Measurements from ENCODE around the gene RFNG. TPM values are rescaled to one million over a fixed set of nuclear protein-coding genes. Genes with fewer than 3 reads are reported as not detected.
A peak's percentile ranks its signal among the peaks of the same experiment; 100 is the strongest.

The RFNG gene
- 45.9 TPM for polyA plus RNA-seq (2013, experiment 1 of 2; ENCODE audit: insufficient read length)
- polyA plus RNA-seq (2013, experiment 2 of 2; ENCODE audit: insufficient read length) = 47.5 TPM

- peak; percentile 51 for DNase-seq
Observed at GRCh38 chr17:82051776-82052637, at the start of gene RFNG, which contains the start of gene GPS1. Gene RFNG (minus strand): TSS chr17:82051811. CDS start chr17:82051766, 45 bp downstream. Gene GPS1 (plus strand): TSS chr17:82051898. CDS start chr17:82051932, 34 bp downstream.

GRCh38 chr17:82101301-82101715 is 49.7 kb upstream of the RFNG start:
- no peak for DNase-seq

- DNase-seq = no peak
Observed at GRCh38 chr17:82100502-82101298, 49.1 kb upstream of the RFNG start.

GRCh38 chr17:82098939-82099763 is 47.5 kb upstream of the RFNG start:
- no peak for DNase-seq

- peak; percentile 97 for DNase-seq
Observed at GRCh38 chr17:82098169-82098938, 46.7 kb upstream of the RFNG start, which contains the start of gene FASN. Gene FASN (minus strand): TSS chr17:82098236. CDS start chr17:82096445, 1,791 bp downstream.

- DNase-seq = no peak
Observed at GRCh38 chr17:82097919-82098168, 46.2 kb upstream of the RFNG start.

GRCh38 chr17:82097184-82097918 is 45.7 kb upstream of the RFNG start:
- no peak for DNase-seq

GRCh38 chr17:82096709-82097183 is 45.1 kb upstream of the RFNG start:
- DNase-seq = no peak

GRCh38 chr17:82095777-82096708 is 44.4 kb upstream of the RFNG start:
- DNase-seq = no peak

GRCh38 chr17:82094931-82095776 is 43.5 kb upstream of the RFNG start:
- no peak for DNase-seq

GRCh38 chr17:82092995-82093751 is 41.6 kb upstream of the RFNG start:
- DNase-seq = no peak

GRCh38 chr17:82092628-82092994 is 41.0 kb upstream of the RFNG start:
- DNase-seq = no peak

- DNase-seq = no peak
Observed at GRCh38 chr17:82092094-82092586, 40.5 kb upstream of the RFNG start.

- DNase-seq = no peak
Observed at GRCh38 chr17:82091264-82092066, 39.9 kb upstream of the RFNG start.

GRCh38 chr17:82090549-82091263 is 39.1 kb upstream of the RFNG start:
- no peak for DNase-seq

Measured in fibroblast of skin of abdomen (primary cell).